ENCODE data around the gene COL12A1.

Gene COL12A1

DNA sequence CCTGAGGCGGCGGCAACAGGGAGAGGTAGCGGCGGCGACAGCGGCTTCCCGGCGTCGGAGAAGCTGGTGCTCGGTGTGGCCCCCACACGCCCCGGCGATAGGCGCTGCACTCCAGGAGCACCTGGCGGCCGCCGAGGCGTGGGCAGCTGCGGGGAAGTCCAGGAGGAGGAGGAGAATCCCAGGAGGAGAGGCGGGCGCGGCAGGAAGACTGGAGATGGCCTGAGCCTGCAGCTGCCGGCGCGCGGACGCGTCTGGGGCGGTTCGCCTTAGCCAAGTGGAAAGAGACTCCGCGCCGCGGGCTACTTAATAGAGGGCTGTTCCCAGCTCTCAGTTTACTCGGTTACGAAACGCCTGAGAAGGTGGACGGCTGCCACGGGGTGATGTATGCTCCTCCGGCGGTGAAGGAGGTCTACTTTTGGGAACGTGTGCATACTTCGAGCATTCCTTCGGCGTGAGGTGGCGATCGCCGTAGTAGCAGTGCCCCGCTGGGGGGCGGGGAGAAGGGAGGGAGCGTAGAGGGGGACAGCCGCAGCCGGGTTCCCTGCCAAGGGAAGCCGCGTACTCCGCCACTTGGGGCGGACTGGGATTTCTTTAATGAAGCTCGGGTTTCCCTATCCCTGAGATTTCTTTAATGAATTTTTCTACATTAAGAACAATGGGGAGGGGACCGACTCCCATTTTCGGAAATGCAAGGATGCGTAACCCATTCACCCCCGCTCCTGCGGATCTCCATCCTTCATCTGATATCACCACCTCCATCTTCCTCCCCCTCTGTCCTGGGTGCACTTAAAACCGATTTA is at the start of gene COL12A1:
Gene COL12A1 (minus strand): TSS at position 278 of the 800 bp plus-strand sequence. CDS start 3,261 bp downstream, outside the sequence.
- TF ChIP-seq, protein P1, sequence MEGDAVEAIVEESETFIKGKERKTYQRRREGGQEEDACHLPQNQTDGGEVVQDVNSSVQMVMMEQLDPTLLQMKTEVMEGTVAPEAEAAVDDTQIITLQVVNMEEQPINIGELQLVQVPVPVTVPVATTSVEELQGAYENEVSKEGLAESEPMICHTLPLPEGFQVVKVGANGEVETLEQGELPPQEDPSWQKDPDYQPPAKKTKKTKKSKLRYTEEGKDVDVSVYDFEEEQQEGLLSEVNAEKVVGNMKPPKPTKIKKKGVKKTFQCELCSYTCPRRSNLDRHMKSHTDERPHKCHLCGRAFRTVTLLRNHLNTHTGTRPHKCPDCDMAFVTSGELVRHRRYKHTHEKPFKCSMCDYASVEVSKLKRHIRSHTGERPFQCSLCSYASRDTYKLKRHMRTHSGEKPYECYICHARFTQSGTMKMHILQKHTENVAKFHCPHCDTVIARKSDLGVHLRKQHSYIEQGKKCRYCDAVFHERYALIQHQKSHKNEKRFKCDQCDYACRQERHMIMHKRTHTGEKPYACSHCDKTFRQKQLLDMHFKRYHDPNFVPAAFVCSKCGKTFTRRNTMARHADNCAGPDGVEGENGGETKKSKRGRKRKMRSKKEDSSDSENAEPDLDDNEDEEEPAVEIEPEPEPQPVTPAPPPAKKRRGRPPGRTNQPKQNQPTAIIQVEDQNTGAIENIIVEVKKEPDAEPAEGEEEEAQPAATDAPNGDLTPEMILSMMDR (IDR thresholded peaks at IDR 0.05; ENCODE audit: low read depth, low read length), result peak; percentile 16
- peak; percentile 99 for DNase-seq (ENCODE audit: low read depth, low spot score)
- in situ Hi-C loops (cut with HindIII; ENCODE audit: low sequenced_read_pairs), result no loop called here
- peak within 1 kb of the TSS; percentile 90 for H3K4me3 ChIP-seq (ENCODE audit: low read depth, low read length)

DNA sequence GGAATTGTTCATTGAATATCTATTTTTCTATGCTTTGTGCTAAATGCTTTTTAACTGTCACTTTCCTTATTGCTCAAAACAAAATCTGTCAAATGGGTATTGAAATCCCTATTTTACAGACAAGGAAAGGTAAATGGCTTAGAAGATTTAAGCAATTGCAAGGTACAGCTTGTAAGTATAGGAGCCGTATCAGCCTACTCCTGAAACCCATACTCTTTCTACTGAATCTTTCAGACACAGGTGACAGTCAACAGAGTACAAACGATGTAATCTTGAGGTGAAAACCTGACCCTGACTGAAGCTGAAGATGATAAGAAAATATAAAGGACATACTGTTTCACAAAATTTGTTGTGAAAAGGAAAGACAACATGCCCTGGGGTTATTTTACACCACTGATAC is 44.7 kb upstream of the COL12A1 start:
- no peak overlapping the region for H3K4me3 ChIP-seq (ENCODE audit: low read depth, low read length)
- no peak for DNase-seq (ENCODE audit: low read depth, low spot score)
- in situ Hi-C loops (cut with HindIII; ENCODE audit: low sequenced_read_pairs), result no loop called here
- TF ChIP-seq, protein P1 (IDR thresholded peaks at IDR 0.05; ENCODE audit: low read depth, low read length), result no peak

DNA sequence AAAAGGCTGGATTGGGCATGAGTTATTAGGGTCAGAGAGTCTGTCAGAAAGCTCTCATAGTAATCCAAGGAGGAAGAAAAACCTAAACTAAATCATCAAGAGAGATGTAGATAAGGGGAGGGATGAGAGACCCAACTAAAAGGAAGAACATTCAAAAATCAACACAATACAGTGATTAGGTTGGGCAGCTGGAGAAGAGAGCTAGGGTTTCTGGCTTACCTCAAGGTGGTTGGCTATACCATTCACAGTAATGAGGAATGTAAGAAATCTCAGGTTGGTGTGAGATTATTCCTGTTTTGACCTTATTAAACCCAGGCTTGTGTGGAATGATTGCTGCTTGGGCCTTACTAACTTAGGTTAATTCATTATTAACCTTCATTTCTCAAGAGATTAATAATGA is 44.0 kb upstream of the COL12A1 start:
- in situ Hi-C loops (cut with HindIII; ENCODE audit: low sequenced_read_pairs), result no loop called here
- TF ChIP-seq, protein P1 (IDR thresholded peaks at IDR 0.05; ENCODE audit: low read depth, low read length), result no peak
- no peak for DNase-seq (ENCODE audit: low read depth, low spot score)
- no peak overlapping the region for H3K4me3 ChIP-seq (ENCODE audit: low read depth, low read length)

DNA sequence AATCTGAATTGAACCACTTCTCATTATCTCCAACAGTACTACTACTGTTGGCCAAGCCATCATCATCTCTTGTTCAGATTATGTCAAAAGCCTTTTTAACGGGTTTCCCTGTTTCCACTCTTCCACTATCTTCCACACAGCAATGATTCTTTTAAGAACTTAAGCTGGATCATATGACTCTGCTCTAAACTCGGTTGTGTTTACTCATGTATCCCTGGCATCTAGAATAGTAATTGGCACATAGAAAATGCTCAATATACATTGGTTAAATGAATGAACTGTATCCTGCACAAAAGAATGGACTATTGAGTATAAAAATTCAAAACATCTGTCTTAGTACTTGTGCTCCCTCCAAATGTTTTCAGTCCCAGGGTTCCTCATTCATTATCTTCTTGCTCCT is 40.5 kb upstream of the COL12A1 start:
- TF ChIP-seq, protein P1 (IDR thresholded peaks at IDR 0.05; ENCODE audit: low read depth, low read length), result no peak
- DNase-seq (ENCODE audit: low read depth, low spot score), result no peak

DNA sequence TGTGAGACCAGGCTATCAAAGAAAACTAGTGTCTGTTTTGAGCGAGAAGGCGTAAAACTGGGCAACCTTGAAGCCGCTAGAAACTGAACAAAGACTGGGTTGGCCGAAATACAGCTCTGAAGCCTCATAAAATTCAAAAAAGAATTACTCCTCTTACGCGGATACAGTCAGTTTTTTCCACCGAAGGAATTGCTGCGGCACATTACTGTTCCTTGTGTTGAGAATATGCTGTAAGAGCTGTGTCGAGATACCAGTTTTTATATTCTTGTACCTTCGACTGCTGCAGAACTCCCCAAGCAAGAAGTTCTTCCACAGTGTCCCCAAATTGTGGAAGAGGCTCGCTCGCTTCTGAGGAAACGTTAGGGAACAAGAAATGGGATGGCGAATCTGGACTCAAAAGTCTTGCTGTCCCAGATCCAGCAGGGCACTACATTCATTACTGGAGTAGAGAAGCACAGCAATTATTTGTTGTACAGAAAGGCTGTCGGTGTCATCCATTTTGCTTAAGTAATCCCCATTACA is 38.3 kb upstream of the COL12A1 start:
- in situ Hi-C loops (cut with HindIII; ENCODE audit: low sequenced_read_pairs), result no loop called here
- H3K4me3 ChIP-seq (ENCODE audit: low read depth, low read length), result peak overlapping the region; percentile 80
- no peak for DNase-seq (ENCODE audit: low read depth, low spot score)
- TF ChIP-seq, protein P1 (IDR thresholded peaks at IDR 0.05; ENCODE audit: low read depth, low read length), result no peak

More for the DNA sequence above, 40.5 kb upstream of the COL12A1 start:
- in situ Hi-C loops (cut with HindIII; ENCODE audit: low sequenced_read_pairs), result no loop called here
- no peak overlapping the region for H3K4me3 ChIP-seq (ENCODE audit: low read depth, low read length)

DNA sequence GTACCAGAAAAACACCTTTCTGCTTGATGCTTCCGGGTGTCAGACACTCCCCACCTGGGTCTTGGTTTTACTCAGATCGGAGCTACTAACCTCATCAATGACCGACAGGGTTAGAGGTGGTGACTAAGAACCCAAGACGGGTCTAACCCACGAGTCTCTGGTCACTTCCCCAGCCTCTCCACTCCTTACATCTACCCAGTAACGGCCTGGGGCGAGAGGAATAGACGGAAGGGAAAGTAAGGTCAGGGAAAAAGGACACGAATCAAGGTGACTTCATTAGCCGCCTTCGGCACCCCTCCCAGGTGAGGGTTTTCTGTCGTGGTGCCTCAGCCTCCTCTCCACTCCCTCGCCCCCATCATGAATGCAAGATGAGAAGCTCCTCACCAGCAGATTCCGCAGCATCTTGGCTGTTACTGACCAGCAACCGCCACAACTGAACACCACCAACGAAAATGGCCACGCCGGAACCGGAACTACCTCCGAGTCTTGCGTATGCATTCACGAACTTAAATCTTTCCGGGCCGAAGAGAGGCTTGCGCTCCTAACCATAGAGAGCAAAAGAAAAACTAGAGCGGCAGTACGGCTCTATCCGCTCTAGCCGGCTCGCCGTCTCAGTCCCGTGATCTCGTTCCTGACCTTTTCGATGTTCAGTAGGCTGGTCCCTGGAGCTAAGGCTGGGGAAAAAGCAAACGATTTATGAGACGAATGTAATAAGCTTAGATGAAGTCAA is 37.6 kb upstream of the COL12A1 start, which contains the start of gene COX7A2:
Gene COX7A2 (minus strand): TSS at position 469 of the 730 bp plus-strand sequence. CDS start 67 bp downstream, at position 402.
- in situ Hi-C loops (cut with HindIII; ENCODE audit: low sequenced_read_pairs), result no loop called here
- H3K4me3 ChIP-seq (ENCODE audit: low read depth, low read length), result peak within 1 kb of the TSS; percentile 80
- DNase-seq (ENCODE audit: low read depth, low spot score), result peak; percentile 99
- TF ChIP-seq, protein P1 (IDR thresholded peaks at IDR 0.05; ENCODE audit: low read depth, low read length), result no peak
